HG02610 (cell line): ENCODE data around the gene MAD1L1.
"Not testable (repeated sequence)": the region's sequence is repeated elsewhere in the genome, so short reads cannot be mapped to it uniquely, and the experiment has no call there.

Experiments
- ATAC-seq: cut with Tn5 transposase; IDR thresholded peaks from one replicate; pipeline ENCODE4 v1.9.1; 2021; ENCODE audit warnings: mild to moderate bottlenecking, moderate library complexity; ENCODE audit not compliant: unreplicated experiment

Gene MAD1L1

GRCh38 chr7:2180081-2180480 lies 52.7 kb downstream of the MAD1L1 start:
- ATAC-seq: no peak

- no peak for ATAC-seq
These were observed 57.2 kb downstream of the MAD1L1 start for GRCh38 chr7:2175514-2175913.

- no peak for ATAC-seq
These were observed 57.7 kb downstream of the MAD1L1 start for GRCh38 chr7:2175091-2175490.

GRCh38 chr7:2173189-2173827 lies 59.4 kb downstream of the MAD1L1 start:
- ATAC-seq: no peak

GRCh38 chr7:2172311-2173188 lies 60.2 kb downstream of the MAD1L1 start:
- ATAC-seq: no peak

- ATAC-seq: no peak
These were observed 60.9 kb downstream of the MAD1L1 start for GRCh38 chr7:2171855-2172254.

GRCh38 chr7:2170576-2171521 lies 61.9 kb downstream of the MAD1L1 start:
- ATAC-seq: no peak

GRCh38 chr7:2169923-2170575 lies 62.7 kb downstream of the MAD1L1 start:
- no peak for ATAC-seq

- no peak for ATAC-seq
These were observed 64.0 kb downstream of the MAD1L1 start for GRCh38 chr7:2168615-2169311.

- ATAC-seq: no peak
These were observed 66.0 kb downstream of the MAD1L1 start for GRCh38 chr7:2166625-2167280.

GRCh38 chr7:2165610-2166594 lies 66.8 kb downstream of the MAD1L1 start:
- ATAC-seq: peak; percentile 88

- peak; percentile 6 for ATAC-seq
These were observed 67.5 kb downstream of the MAD1L1 start for GRCh38 chr7:2165239-2165609.

- no peak for ATAC-seq
These were observed 68.1 kb downstream of the MAD1L1 start for GRCh38 chr7:2164646-2165045.

GRCh38 chr7:2163600-2164555 lies 68.9 kb downstream of the MAD1L1 start:
- no peak for ATAC-seq

- no peak for ATAC-seq
These were observed 69.8 kb downstream of the MAD1L1 start for GRCh38 chr7:2162959-2163358.

GRCh38 chr7:2162004-2162902 lies 70.5 kb downstream of the MAD1L1 start:
- ATAC-seq: not testable (repeated sequence)
